ENCODE results near the gene C1orf35.

DNA sequence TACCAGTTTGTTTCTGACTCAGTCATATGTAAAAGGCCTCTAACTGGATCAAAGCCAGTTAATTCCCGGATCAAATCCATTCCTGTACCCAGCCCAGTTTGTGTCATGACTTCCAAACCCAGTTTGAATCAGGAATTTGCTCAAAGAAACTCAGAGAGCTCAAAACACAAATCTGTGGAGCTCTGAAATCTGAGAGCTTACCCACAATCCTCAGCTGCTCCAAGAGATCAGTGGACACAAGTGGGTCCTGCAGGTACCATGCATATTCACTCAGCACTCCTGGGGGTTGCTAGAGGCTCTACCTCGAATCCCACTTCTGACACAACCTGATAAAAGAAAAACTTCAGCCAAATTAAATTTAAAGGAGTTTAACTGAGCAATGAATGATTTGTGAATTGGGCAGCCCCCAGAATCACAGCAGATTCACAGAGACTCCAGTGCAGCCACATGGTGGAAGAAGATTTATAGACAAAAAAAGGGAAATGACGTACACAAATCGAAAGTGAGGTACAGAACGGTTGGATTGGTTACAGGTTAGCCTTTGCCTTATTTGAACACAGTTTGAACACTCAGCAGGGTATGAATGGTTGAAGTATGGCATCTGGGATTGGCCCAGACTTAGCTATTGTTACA lies 17.8 kb upstream of the C1orf35 start:
- TF ChIP-seq, protein P1, sequence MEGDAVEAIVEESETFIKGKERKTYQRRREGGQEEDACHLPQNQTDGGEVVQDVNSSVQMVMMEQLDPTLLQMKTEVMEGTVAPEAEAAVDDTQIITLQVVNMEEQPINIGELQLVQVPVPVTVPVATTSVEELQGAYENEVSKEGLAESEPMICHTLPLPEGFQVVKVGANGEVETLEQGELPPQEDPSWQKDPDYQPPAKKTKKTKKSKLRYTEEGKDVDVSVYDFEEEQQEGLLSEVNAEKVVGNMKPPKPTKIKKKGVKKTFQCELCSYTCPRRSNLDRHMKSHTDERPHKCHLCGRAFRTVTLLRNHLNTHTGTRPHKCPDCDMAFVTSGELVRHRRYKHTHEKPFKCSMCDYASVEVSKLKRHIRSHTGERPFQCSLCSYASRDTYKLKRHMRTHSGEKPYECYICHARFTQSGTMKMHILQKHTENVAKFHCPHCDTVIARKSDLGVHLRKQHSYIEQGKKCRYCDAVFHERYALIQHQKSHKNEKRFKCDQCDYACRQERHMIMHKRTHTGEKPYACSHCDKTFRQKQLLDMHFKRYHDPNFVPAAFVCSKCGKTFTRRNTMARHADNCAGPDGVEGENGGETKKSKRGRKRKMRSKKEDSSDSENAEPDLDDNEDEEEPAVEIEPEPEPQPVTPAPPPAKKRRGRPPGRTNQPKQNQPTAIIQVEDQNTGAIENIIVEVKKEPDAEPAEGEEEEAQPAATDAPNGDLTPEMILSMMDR (IDR thresholded peaks at IDR 0.05): no peak
- no peak for TF ChIP-seq POLR2A (IDR thresholded peaks at IDR 0.05)
